Fibroblast of skin of abdomen (primary cell): ENCODE measurements around the gene LY86.
"Not testable (repeated sequence)": the region's sequence is repeated elsewhere in the genome, so short reads cannot be mapped to it uniquely, and the experiment has no call there.

Source experiments
- DNase-seq: peaks from one replicate; pipeline ENCODE4 v3.0.0-alpha.2; 2013

Gene LY86

DNA sequence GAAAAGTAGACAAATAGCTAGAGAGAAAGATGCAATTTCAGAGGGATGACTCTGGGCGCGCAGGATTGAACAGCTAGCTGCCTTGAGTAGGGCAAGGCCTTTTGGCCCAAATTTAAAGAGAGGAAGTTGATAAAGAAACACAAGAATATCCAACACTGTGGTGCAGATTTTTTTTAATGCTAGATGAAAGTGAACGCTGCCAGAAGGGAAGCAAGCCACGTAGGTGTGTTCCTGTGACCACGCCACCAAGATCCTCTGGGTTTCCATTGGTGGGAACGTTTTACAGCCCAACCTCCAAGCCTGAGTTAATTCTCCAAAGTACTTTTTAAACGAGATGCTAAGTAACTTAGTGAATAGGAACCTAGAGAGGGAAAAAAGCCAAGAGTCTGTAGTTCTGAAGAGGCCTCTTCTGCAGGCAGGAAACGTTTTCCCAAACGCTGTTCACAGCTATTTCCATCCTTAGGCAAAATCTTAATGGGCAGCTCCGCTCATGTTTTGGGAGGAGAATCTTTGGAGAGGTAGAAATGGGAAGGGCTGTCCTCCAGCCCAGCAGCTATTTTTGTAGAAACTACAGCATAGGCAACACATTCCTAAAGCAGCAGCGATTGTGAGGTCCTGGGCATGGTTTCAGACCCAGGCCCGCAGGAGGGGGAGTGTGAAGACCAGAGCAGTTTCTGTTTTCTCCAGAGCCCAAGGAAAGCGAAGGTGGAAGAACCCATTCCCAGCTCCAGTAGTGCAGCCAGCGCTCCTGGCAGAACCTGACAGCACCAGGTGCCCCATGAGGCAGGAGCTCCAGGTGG is 8.2 kb downstream of the LY86 start:
- DNase-seq: no peak

DNA sequence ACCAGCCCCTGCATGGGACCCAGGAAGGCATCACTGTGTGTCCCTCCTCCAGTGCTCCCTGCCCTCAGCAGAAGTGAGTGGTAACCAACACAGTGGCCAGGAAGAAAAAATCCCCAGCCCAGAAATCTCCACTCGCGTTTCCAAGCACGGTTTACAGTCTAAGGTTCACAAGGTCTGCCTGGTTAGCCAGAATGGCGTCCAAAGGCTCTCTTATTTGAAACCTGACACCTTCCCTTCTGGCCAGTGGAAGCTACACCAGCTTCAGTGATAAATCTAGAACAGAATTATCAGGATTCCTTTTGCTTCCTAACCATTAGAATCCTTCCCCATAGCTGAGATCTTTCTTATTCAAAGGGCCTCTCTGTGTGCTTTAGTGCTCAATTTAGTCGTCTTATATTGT is 9.2 kb downstream of the LY86 start:
- no peak for DNase-seq

DNA sequence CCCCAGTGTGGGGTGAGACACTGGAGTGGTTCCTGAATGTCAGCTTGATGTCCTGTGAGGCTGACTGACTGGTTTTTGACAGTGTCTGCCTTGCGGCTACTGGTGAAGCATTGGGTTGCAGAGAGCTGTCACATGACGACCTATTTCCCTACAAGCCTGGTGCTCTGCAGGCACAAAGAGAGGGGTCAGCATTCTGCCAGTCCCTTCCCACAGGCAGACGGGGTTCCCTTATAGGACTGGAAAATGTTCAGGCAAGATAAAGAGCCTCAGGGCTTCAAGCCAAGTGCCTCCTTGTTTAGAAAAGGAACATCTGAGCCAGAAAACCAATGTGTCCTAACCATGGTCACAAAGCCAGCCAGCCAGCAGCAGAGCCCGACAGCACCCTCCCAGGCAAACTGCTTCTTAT is 11.0 kb downstream of the LY86 start:
- DNase-seq: no peak

DNA sequence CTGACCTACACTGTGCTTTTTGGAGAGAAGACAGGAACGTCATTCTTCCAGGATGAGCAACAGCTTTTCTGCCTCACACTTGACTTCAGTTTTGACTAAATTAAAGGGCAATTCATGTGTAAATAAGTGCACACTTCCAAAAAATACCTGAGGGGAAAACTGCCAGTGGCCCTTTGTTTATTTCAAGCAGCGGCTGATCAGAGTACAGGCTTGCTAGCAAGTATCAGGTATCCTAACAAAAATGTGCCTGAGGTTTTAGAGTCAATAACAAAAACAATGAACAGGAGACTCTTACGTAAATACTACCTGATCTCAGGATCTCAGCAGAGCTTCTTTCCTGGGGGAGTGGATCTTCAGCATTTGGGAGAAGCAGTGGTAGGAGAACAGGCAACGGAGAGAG is 12.4 kb downstream of the LY86 start:
- DNase-seq: no peak

DNA sequence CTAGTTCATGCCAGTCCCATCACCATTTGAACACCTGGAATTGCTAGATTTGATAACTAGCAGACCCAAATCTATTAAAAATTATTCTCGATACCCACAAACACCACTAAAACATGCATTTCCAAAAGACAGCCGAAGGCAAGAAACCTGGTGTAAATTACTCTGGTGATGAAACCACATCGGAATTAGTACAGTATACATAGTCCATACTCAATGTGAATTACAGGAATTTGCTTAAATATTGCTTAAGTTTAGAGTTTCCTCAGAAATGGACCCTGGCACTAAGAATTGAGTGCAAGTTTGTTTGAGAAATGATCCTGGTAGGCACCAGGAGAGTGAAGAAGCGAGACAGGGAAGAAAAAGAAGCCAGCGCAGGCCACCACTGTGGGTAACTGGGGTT is 13.7 kb downstream of the LY86 start:
- no peak for DNase-seq

DNA sequence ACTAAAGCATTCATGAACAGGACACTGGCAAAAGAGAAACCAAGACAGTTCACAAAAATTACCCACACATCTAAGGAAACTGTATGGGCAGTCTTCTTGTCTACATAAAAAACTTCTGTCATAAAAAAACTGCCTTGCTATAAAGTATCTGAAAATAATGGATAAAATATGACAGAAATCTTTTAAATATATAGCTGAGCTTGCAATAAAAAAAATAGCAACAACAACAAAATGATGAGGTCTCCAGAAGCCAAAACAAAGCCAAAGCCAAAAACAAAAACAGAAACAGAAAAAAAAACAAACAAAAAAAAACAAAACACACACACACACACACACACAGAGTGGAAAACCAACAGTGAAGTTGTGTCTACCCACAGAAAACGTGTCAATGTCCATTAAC is 14.8 kb downstream of the LY86 start:
- no peak for DNase-seq

DNA sequence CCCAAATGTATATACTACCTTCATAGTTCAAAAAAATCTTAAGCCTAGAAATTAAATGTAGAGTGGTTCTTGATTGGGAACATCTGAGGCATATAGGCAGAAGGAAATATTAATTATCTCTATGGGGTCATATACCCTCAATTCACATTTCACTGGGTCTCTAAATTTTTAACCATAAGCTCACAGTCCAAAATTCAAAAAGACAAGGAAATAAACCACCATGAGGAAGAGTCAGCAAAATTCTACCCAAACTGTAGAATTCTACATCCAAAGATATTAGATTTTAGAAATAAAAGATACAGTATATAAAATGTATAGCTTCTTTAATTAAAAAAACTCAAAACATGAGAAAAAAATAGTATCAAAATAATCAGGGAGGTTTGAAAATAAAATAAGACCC is 15.5 kb downstream of the LY86 start:
- no peak for DNase-seq

DNA sequence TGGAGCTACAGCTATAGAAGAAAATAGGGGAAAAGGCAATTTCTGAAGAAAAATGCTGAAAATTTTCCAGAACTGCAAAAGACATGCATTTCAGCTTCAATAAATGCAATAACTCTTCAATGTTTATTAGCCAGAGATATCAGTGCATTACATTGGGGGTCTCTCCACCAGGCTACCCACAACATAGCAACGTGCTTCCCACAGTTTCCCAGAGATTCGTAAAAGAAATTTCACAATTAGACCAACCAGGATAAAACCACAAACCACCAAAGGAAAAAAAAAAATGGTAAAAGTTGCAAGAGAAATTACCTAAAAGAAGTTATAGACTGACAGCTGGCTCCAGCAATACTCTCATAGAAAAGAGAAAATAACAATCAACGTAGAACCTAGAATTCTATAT is 16.0 kb downstream of the LY86 start:
- DNase-seq: no peak

DNA sequence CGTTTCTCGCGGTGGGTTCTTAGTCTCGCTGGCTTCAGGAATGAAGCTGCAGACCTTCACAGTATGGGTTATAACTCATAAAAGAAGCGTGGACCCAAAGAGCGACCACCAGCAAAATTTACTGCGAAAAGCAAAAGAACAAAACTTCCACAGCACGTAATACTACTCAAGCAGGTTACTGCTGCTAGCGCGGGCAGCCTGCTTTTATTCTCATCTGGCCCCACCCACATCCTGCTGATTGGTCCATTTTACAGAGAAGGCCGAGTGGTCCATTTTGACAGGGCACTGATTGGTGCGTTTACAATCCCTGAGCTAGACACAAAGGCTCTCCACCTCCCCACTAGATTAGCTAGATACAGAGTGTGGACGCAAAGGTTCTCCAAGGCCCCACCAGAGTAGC is 17.4 kb downstream of the LY86 start:
- DNase-seq: no peak

DNA sequence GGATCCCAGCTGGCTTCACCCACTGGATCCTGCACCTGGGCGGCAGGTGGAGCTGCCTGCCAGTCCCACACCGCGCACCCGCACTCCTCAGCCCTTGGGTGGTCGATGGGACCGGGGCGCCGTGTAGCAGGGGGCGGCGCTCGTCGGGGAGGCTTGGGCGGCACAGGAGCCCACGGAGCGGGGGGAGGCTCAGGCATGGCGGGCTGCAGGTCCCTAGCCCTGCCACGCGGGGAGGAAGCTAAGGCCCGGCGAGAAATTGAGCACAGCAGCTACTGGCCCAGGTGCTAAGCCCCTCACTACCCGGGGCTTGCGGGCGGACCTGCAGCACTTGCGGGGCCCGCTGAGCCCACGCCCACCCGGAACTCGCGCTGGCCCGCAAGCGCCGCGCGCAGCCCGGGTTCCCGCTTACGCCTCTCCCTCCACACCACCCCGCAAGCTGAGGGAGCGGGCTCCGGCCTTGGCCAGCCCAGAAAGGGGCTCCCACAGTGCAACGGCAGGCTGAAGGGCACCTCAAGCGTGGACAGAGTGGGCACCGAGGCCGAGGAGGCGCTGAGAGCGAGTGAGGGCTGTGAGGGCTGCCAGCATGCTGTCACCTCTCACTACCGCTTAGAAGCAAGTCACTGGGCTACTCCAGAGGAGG is 18.0 kb downstream of the LY86 start:
- not testable (repeated sequence) for DNase-seq

DNA sequence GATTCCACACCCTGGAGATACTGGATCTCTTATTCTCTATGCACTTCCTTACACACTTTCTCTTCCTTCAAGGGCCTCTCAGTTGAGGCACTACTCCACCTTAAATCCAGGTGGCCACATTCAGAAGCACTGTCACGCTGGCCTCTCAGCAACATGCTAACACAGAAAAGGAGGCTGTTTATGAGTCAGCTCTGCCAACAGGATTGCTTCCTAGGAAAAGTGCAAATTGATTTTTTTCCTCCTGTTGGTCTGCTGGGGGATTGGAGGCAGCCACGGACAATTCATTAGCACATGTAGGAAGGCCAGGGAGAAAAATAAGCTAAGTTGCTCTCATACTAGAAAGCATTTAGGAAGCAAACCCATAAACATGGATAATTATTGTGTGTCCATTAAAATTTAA is 20.9 kb downstream of the LY86 start:
- no peak for DNase-seq

DNA sequence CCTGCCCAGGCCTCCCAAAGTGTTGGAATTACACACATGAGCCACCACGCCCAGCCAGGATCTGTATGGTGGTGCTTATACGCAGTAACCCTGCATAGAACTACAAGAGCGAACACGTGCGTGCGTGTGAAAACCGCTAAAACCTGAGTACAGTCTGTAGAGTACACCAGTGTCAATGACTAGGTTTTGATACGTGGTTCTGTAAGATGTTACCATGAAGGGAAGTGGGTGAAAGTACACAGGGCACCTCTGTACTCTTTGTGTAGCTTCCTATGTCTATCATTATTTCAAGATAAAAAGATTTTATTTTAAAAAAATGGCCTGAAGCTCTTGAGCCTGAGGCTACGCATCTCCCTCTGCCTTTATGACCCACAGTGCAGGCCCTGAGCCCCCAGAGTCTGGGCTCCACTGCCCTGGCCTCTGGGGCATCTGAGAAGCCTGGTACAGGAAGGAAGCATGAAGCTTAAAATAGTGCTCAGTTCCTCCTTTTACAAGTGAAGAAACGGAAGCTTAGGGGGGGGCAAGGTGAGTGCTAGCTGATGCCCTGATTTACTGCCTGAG is 21.6 kb downstream of the LY86 start:
- no peak for DNase-seq

DNA sequence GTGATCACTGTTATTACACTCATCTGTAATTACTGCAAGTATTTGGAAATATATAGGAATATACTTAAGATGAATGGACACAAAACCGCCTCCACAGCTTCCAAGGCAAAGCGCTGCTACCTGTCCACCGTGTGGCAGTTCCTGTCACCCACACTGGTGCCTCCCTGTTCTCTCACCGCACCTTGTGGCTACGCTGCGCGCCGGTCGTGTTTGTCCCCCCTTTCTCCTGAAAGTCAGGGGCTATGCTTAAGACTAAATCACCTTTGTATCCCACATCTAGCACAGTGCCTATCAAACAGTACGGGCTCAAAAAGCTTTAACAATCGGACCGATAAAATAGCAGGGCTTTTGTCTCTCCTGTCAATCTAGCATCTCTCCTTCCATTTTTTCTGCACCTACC is 23.0 kb downstream of the LY86 start:
- no peak for DNase-seq

DNA sequence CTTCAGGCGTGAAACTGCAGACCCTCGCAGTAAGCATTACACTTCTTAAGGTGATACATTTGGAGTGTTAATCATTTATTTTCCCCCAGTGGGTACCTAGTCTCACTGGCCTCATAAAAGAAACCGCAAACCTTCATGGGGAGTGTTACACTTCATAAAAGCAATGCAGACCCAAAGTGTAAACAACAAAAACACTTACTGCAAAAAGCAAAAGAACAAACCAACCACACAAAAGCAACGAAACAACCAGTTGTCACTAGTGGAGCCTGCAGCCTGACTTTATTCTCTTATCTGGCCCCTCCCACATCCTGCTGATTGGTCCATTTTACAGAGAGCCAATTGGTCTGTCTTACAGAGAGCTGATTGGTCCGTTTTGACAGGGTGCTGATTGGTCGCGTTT is 23.8 kb downstream of the LY86 start:
- DNase-seq: no peak

DNA sequence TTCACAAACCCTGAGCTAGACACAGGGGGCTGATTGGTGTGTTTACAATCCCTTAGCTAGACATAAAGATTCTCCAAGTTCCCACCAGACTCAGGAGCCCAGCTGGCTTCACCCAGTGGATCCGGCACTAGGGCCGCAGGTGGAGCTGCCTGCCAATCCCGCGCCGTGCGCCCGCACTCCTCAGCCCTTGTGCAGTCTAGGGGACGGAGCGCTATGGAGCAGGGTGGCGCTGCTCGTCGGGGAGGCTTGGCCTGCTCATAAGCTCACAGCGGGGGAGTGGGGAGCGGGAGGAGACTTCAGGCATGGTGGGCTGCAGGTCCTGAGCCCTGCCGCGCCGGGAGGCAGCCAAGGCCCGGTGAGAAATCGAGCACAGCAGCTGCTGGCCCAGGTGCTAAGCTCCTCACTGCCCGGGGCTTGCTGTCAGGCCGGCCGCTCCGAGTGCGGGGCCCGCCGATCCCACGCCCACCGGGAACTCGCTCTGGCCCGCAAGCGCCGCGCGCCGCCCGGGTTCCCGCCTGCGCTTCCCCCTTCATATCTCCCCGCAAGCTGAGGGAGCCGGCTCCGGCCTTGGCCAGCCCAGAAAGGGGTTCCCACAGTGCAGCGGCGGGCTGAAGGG is 24.7 kb downstream of the LY86 start:
- not testable (repeated sequence) for DNase-seq

DNA sequence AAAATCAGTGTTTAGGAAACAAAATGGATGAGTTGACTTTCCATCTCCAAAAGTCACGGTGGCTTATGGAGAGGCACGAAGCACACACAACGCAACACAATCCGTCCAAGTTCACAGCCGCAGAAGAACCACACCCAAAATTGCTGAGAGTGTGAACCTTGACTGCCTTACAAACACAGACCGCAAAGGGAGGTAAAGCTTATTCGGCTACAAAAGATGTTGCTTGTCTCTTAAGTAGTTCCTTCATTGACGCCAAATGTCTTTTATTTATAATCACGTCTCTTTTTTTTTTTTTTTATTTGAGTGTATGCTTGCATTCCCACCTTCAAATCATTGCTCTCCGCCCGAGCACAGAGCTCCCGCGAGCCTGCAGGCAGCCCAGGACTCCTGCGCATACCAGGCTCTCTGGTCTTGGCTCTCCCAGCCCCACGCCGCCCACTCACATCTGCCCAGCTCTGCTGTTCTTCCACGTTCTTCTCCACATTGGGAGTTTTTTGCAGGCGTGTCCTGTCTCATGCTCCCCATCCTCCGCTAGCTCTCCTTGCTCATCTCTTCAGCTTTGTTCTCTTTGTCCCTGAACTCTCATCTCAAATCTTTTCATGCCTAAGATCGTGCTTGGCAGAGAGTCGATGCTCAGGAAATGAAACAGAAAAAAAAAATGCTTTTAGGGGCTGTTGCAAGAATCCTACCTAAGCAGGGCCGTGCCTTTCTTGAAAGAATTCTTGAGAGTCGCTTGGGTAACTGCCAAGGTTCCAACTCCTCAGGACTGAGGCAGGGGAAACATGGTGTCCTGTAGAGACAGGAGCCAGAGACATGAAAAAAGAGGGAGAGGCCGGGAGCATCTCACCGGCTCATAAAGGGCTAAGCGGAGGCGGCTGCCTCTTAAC is 25.8 kb downstream of the LY86 start:
- DNase-seq: no peak

DNA sequence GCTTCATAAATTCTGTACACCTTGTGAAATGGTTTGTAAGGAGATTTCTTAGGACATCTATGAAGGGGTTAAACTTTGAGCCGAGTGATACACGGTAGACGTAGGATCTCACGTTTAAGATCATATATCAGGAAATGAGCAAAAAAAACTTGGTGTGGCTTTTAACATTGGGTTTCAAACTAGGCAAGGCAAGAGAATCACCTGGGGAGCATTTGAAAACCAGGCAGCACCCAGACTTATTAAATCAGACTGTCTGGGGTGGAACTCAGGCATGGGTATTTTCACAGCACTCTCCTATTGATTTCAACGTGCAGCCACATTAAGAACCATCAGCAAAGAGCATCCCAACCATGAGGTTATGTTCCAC is 26.4 kb downstream of the LY86 start:
- no peak for DNase-seq

DNA sequence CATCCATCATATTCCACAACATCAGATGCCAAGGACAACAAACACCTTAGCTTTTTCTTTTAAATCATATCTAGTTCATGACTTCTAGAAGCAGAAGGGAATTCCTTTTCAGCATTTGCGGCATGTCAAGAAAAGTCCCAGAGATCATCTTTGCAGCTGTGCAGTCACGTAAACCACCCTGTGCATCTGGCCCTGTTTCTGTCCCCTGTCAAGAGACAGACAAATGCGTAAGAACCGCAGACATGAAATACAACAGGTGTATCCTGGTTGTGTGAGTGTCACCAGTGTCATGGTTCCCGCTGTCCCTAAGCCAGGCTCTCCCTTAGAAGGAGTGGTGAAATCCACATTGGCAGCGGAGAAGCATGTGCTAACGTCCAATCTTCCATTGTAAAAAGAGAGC is 28.1 kb downstream of the LY86 start:
- no peak for DNase-seq

DNA sequence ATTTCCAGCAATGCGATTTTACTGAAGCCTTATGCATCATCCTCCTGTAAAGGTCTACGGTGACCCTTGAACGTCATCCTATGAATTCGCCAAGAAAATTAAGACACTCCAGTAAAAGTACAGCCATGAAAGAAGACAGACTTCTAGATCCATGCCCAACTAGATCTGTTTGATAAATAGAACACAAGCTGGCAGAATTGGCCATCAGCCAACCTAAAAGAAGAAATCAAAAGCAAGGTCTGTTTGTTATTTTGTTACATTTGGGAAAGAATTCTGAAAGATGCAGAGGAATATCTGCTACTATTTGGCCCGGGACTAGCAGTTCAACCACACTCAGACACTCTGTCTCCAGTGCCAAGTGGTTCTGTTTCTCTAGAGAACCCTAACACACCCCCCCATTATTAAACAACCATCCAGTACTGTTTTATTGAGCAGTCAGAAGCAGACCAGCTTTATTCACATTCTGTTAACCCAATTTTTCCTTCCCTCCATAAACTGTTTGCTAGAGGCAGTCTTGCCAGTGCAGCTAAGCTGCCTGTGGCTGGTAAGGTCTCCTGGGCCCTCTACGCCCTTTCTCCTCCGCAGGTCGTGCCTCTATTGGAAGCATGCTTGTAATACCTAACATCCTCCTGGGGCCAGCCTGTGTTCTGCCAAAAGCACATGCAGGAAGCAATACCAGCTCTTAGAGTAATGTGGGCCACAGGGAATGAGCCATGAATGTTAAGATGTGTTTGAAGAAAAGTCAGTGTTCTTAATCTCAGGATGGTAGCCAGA is 30.7 kb downstream of the LY86 start:
- DNase-seq: no peak

DNA sequence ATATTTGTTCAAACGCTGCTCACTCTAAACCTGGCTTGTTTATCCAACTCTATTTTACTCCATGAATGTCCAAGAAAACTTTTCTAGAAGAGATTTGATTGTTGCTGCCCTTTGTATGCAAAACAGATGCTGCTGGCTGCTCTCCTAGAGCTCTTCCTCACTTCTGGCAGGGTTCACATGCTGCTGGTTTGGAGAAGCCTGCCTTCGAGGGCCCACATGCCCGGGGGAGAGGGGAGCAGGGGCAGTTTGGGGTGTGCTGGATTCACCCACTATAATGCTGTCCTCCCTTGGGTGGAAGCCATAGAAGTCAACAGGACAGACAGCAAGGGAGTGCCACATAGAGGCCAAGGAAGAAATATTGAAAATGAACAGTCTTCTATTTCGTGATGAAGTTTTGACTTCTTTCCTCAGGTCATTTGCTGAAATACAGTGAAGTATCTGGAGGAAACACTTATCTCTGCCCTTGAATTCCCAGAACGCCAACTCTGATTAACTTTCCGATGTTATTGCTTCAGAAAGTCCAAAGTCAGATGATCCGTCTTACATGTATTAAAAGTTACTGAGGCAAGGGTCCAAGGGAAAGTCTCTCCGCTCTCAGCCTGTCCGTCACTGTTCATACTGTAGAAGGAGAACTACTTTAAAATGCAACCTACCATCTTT is 32.4 kb downstream of the LY86 start:
- DNase-seq: no peak

DNA sequence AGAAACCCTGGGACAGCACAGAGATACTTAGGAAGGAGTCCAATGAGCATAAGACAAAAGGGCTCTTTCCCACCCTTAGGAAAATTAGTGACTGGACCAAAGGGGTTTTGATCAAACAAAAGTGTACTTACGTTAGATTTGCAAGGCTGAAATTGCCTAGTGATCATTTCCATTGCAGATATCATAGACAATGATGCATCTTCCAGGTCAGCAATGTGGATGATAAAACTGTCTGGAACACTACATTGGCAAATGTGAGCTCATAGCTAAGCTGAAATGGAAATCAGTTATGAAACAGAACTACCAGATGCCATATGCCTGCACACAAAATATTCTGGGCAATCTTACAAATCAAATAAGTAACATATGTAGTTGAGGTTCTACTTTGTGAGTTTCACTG is 34.0 kb downstream of the LY86 start:
- DNase-seq: no peak
